C4-2B (cell line): ENCODE measurements around the gene LYZL2.

Source experiments
- ZFX ChIP-seq: fragments of 450-650 bp; IDR thresholded peaks from 2 replicates; pipeline ENCODE4 v1.6.1; 2017
- TF ChIP-seq, protein P1 (sequence below): fragments of 450-650 bp; conservative IDR thresholded peaks from 2 replicates; pipeline ENCODE4 v1.5.1; 2017; ENCODE audit warnings: mild to moderate bottlenecking

- TF ChIP-seq, protein P1, sequence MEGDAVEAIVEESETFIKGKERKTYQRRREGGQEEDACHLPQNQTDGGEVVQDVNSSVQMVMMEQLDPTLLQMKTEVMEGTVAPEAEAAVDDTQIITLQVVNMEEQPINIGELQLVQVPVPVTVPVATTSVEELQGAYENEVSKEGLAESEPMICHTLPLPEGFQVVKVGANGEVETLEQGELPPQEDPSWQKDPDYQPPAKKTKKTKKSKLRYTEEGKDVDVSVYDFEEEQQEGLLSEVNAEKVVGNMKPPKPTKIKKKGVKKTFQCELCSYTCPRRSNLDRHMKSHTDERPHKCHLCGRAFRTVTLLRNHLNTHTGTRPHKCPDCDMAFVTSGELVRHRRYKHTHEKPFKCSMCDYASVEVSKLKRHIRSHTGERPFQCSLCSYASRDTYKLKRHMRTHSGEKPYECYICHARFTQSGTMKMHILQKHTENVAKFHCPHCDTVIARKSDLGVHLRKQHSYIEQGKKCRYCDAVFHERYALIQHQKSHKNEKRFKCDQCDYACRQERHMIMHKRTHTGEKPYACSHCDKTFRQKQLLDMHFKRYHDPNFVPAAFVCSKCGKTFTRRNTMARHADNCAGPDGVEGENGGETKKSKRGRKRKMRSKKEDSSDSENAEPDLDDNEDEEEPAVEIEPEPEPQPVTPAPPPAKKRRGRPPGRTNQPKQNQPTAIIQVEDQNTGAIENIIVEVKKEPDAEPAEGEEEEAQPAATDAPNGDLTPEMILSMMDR: no peak
- TF ChIP-seq ZFX: no peak
Observed at GRCh38 chr10:30629653-30630052, at the start of gene LYZL2.
